Suprapubic skin (tissue), 4 donors: ENCODE data around the gene PSAP.

Source experiments
- EP300 ChIP-seq: sonication (generic); formaldehyde crosslinking; IDR thresholded peaks from one replicate; pipeline ENCODE4 v1.6.1; 2017; ENCODE audit warnings: antibody characterized with exemption
- POLR2A ChIP-seq, 2 donors: fragments of 450-650 bp; IDR thresholded peaks; one replicate each; pipeline ENCODE4 v1.6.1; 2017; ENCODE audit warnings: antibody characterized with exemption in 2 of 2, mild to moderate bottlenecking in 2 of 2, moderate library complexity in 2 of 2
- POLR2AphosphoS5 ChIP-seq, 3 donors: sonication (generic); formaldehyde crosslinking; IDR thresholded peaks; one replicate each; pipeline ENCODE4 v1.6.1; 2017; ENCODE audit warnings: antibody characterized with exemption in 3 of 3
- TF ChIP-seq, protein P1 (sequence below), 2 donors: fragments of 200-600 bp in 1 of 2; fragments of 450-650 bp in 1 of 2; sonication (generic) in 1 of 2; IDR thresholded peaks; one replicate each; pipeline ENCODE4 v1.5.1; 2016 to 2019; ENCODE audit warnings: antibody characterized with exemption in 2 of 2, mild to moderate bottlenecking in 1 of 2, moderate library complexity in 1 of 2

DNA sequence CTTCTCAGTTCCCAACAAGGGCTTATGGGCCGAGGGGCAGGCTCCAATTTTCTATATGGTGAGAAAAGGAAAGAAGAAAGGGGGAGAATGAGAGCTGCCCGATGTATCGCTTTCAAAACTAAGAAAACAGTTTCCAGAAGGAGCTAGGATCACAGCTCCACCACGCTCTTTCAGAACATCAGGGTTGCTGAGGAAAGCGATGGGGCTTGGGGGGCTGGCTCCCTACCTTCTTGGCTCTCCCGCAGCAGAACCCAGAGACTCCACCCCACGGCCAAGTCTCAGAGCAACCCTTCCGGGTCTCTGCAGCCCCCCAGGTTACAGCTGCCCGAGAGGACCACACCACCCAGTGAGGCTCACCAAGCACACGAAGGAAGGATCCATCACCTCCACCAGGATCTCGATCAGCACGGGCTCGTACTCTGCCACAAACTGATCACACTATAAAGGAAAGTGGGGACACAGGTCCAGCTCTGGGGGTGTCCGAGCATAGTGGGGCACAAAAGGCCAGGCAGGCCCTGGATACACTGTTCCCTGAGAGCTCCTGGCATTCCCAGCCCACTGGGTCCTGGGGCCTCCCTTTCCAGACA lies 32.3 kb downstream of the PSAP start:
- TF ChIP-seq, protein P1, sequence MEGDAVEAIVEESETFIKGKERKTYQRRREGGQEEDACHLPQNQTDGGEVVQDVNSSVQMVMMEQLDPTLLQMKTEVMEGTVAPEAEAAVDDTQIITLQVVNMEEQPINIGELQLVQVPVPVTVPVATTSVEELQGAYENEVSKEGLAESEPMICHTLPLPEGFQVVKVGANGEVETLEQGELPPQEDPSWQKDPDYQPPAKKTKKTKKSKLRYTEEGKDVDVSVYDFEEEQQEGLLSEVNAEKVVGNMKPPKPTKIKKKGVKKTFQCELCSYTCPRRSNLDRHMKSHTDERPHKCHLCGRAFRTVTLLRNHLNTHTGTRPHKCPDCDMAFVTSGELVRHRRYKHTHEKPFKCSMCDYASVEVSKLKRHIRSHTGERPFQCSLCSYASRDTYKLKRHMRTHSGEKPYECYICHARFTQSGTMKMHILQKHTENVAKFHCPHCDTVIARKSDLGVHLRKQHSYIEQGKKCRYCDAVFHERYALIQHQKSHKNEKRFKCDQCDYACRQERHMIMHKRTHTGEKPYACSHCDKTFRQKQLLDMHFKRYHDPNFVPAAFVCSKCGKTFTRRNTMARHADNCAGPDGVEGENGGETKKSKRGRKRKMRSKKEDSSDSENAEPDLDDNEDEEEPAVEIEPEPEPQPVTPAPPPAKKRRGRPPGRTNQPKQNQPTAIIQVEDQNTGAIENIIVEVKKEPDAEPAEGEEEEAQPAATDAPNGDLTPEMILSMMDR (IDR thresholded peaks at IDR 0.05) = no peak
- TF ChIP-seq POLR2A (IDR thresholded peaks at IDR 0.05) (no peak), EP300 (no peak), POLR2AphosphoS5 (IDR thresholded peaks at IDR 0.05) (no peak)
